Ovary (tissue), 3 donors: ENCODE results near the gene BEAN1.
"Not testable (repeated sequence)": the region's sequence is repeated elsewhere in the genome, so short reads cannot be mapped to it uniquely, and the experiment has no call there.

Experiments used
- EP300 ChIP-seq: sonication (generic); formaldehyde crosslinking; IDR thresholded peaks from one replicate; pipeline ENCODE4 v1.6.1; 2017; ENCODE audit warnings: antibody characterized with exemption
- TF ChIP-seq, protein P1 (sequence below), 3 donors: fragments of 450-650 bp in 2 of 3; fragments of 200-600 bp in 1 of 3; IDR thresholded peaks; one replicate each; pipeline versions ENCODE4 v1.5.1 to v1.8.0; 2016 to 2022; ENCODE audit warnings: antibody characterized with exemption in 3 of 3, mild to moderate bottlenecking in 1 of 3
- donor health status: DM: no; HTN: no; CAD: no.

DNA sequence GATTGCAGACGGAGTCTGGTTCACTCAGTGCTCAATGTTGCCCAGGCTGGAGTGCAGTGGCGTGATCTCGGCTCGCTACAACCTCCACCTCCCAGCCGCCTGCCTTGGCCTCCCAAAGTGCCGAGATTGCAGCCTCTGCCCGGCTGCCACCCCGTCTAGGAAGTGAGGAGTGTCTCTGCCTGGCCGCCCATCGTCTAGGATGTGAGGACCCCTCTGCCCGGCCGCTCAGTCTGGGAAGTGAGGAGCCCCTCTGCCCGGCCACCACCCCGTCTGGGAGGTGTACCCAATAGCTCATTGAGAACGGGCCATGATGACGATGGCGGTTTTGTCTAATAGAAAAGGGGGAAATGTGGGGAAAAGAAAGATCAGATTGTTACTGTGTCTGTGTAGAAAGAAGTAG lies 87.3 kb downstream of the BEAN1 start:
- TF ChIP-seq, protein P1, sequence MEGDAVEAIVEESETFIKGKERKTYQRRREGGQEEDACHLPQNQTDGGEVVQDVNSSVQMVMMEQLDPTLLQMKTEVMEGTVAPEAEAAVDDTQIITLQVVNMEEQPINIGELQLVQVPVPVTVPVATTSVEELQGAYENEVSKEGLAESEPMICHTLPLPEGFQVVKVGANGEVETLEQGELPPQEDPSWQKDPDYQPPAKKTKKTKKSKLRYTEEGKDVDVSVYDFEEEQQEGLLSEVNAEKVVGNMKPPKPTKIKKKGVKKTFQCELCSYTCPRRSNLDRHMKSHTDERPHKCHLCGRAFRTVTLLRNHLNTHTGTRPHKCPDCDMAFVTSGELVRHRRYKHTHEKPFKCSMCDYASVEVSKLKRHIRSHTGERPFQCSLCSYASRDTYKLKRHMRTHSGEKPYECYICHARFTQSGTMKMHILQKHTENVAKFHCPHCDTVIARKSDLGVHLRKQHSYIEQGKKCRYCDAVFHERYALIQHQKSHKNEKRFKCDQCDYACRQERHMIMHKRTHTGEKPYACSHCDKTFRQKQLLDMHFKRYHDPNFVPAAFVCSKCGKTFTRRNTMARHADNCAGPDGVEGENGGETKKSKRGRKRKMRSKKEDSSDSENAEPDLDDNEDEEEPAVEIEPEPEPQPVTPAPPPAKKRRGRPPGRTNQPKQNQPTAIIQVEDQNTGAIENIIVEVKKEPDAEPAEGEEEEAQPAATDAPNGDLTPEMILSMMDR (IDR thresholded peaks at IDR 0.05), result not testable (repeated sequence)
- not testable (repeated sequence) for TF ChIP-seq EP300
